ENCODE data around the gene KRTAP5-2.

Gene KRTAP5-2

DNA sequence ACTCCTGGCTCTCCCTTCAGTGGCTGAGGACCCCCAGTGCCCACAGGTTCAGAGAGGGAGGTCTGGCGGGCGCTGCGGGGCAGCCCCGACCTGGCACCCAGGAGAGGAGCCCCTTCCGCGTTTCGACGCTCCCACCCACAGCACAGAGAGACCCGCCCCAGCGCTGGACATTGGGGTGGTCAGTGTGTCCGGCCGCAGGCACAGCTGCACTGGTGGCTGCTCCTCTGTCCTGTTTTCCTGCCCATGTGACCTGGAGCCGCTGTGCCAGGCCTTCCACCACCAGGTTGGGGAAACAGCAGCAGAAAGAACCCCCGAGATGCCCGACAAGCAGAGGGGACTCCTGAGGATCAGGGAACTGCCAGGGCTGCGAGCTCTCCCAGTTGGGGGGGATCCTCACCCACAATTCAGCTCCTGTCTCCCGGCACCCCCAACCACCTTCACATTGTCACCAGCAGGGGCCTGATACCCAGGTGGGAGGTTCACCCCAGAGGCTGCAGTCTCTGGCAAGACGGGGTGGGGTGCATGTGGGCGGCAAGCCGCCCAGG, 45.1 kb upstream of the KRTAP5-2 start:
- no peak overlapping the region for H2AFZ ChIP-seq (ENCODE audit: low read length)
- H3K4me3 ChIP-seq (ENCODE audit: low read depth, low read length, poor library complexity, severe bottlenecking), result no peak overlapping the region

GRCh38 chr11:1642288-1643145, 44.4 kb upstream of the KRTAP5-2 start:
- no peaks in the 10 kb centered on the region for H3K9me2 ChIP-seq (ENCODE audit: low read depth, low read length)
- H3K9me3 ChIP-seq (ENCODE audit: low read length), result no peaks in the 10 kb centered on the region
- no peaks in the 10 kb centered on the region for H3K36me3 ChIP-seq (ENCODE audit: insufficient read depth, low read length)
- no peak overlapping the region for H3K4me3 ChIP-seq (ENCODE audit: low read depth, low read length, poor library complexity, severe bottlenecking)
- TF ChIP-seq, protein P1, sequence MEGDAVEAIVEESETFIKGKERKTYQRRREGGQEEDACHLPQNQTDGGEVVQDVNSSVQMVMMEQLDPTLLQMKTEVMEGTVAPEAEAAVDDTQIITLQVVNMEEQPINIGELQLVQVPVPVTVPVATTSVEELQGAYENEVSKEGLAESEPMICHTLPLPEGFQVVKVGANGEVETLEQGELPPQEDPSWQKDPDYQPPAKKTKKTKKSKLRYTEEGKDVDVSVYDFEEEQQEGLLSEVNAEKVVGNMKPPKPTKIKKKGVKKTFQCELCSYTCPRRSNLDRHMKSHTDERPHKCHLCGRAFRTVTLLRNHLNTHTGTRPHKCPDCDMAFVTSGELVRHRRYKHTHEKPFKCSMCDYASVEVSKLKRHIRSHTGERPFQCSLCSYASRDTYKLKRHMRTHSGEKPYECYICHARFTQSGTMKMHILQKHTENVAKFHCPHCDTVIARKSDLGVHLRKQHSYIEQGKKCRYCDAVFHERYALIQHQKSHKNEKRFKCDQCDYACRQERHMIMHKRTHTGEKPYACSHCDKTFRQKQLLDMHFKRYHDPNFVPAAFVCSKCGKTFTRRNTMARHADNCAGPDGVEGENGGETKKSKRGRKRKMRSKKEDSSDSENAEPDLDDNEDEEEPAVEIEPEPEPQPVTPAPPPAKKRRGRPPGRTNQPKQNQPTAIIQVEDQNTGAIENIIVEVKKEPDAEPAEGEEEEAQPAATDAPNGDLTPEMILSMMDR (IDR thresholded peaks at IDR 0.05; ENCODE audit: low read length), result no peak
- TF ChIP-seq EZH2 (IDR thresholded peaks at IDR 0.05; ENCODE audit: borderline replicate concordance, low read length), result no peak
- H3K27ac ChIP-seq (ENCODE audit: low read depth, low read length, poor library complexity, severe bottlenecking), result no peak overlapping the region
- H3K79me2 ChIP-seq (ENCODE audit: insufficient read depth, low read length), result no peaks in the 10 kb centered on the region
- H3K27me3 ChIP-seq (ENCODE audit: insufficient read depth, low read length), result no peaks in the 10 kb centered on the region; the same call in 1 of the 2 replicates
- no peak overlapping the region for H3K9ac ChIP-seq (ENCODE audit: low read length)
- H2AFZ ChIP-seq (ENCODE audit: low read length), result no peak overlapping the region
- no peaks in the 10 kb centered on the region for H4K20me1 ChIP-seq (ENCODE audit: insufficient read depth, low read length)
- H3K4me1 ChIP-seq (ENCODE audit: insufficient read depth, low read length, severe bottlenecking), result no peaks in the 10 kb centered on the region
- H3K4me2 ChIP-seq (ENCODE audit: low read length), result no peak overlapping the region
- H3F3A ChIP-seq (ENCODE audit: insufficient read depth, low read length), result no peaks in the 10 kb centered on the region

More for the DNA sequence above, 45.1 kb upstream of the KRTAP5-2 start:
- Histone ChIP-seq H3K27me3 (ENCODE audit: insufficient read depth, low read length) (no peaks in the 10 kb centered on the region; the same call in 1 of the 2 replicates), H3K9ac (ENCODE audit: low read length) (no peak overlapping the region), H4K20me1 (ENCODE audit: insufficient read depth, low read length) (no peaks in the 10 kb centered on the region), H3K27ac (ENCODE audit: low read depth, low read length, poor library complexity, severe bottlenecking) (no peak overlapping the region), H3K79me2 (ENCODE audit: insufficient read depth, low read length) (no peaks in the 10 kb centered on the region), H3F3A (ENCODE audit: insufficient read depth, low read length) (no peaks in the 10 kb centered on the region), H3K9me2 (ENCODE audit: low read depth, low read length) (no peaks in the 10 kb centered on the region), H3K4me1 (ENCODE audit: insufficient read depth, low read length, severe bottlenecking) (no peaks in the 10 kb centered on the region), H3K36me3 (ENCODE audit: insufficient read depth, low read length) (no peaks in the 10 kb centered on the region), H3K9me3 (ENCODE audit: low read length) (no peaks in the 10 kb centered on the region), H3K4me2 (ENCODE audit: low read length) (no peak overlapping the region)
- TF ChIP-seq, protein P1 (IDR thresholded peaks at IDR 0.05; ENCODE audit: low read length), result no peak
- no peak for TF ChIP-seq EZH2 (IDR thresholded peaks at IDR 0.05; ENCODE audit: borderline replicate concordance, low read length)

GRCh38 chr11:1641096-1641495, 43.0 kb upstream of the KRTAP5-2 start:
- no peaks in the 10 kb centered on the region for H4K20me1 ChIP-seq (ENCODE audit: insufficient read depth, low read length)
- no peaks in the 10 kb centered on the region; the same call in 1 of the 2 replicates for H3K27me3 ChIP-seq (ENCODE audit: insufficient read depth, low read length)
- H3F3A ChIP-seq (ENCODE audit: insufficient read depth, low read length), result no peaks in the 10 kb centered on the region
- no peaks in the 10 kb centered on the region for H3K9me3 ChIP-seq (ENCODE audit: low read length)
- no peaks in the 10 kb centered on the region for H3K9me2 ChIP-seq (ENCODE audit: low read depth, low read length)
- no peaks in the 10 kb centered on the region for H3K4me1 ChIP-seq (ENCODE audit: insufficient read depth, low read length, severe bottlenecking)
- H3K4me2 ChIP-seq (ENCODE audit: low read length), result no peak overlapping the region
- H2AFZ ChIP-seq (ENCODE audit: low read length), result no peak overlapping the region
- TF ChIP-seq, protein P1 (IDR thresholded peaks at IDR 0.05; ENCODE audit: low read length), result no peak
- TF ChIP-seq EZH2 (IDR thresholded peaks at IDR 0.05; ENCODE audit: borderline replicate concordance, low read length), result no peak
- no peaks in the 10 kb centered on the region for H3K79me2 ChIP-seq (ENCODE audit: insufficient read depth, low read length)
- H3K9ac ChIP-seq (ENCODE audit: low read length), result no peak overlapping the region
- H3K4me3 ChIP-seq (ENCODE audit: low read depth, low read length, poor library complexity, severe bottlenecking), result no peak overlapping the region
- H3K36me3 ChIP-seq (ENCODE audit: insufficient read depth, low read length), result no peaks in the 10 kb centered on the region
- no peak overlapping the region for H3K27ac ChIP-seq (ENCODE audit: low read depth, low read length, poor library complexity, severe bottlenecking)

Data from OCI-LY1 (cell line).